NCI-H524 treated with DMSO at 0.1 percent for 48 hours (cell line): ENCODE data around the gene BICC1.

ENCODE experiments used
- DNase-seq: peaks from one replicate; lab custom pipeline; 2025; lab: John Stamatoyannopoulos, UW

Gene BICC1

DNA sequence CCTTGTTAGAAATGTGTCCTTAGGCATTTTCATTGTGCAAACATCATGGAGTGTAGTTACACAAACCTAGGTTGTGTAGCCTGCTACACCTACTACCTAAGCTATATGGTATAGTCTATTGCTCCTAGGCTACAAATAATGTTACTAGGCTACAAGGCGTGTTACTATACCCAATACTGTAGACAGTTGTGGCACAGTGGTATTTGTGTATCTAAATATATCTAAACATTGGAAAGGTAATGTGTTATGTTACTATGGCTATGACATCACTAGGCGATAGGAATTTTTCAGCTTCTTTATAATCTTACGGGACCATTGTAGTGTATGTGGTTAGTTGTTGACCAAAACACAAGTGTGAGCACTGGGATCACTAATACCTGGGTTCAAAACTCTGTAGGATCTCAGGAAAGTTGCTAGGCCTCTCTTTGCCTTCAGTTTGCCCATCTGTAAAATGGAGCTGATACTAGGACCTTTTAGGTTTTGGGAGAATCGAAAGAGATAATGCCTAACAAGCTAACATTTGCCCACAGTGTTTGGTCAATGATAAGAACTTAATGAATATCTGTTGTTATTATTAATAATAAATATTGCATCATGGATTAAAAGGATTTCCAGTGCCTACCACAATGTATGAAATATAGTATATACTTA, 2.7 kb downstream of the BICC1 start:
- no peak for DNase-seq

DNA sequence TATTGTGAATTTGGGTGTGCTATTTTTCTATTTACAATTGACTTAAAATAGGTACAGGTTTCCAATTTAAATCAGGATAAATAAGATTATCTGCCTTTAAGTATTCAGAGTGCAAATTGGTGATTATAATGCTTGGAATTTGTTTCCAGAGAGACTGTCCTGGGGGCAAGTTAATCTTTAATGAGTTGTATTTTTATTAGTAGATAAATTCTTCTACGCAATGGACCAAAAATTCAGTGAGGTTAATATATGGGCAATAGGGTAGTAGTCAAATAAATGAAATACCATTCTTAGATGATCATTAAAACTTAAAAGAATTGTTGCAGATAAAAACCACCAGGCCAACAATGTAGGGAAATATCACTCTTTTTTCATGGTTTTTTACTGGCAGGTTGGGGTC, 3.4 kb downstream of the BICC1 start:
- no peak for DNase-seq

DNA sequence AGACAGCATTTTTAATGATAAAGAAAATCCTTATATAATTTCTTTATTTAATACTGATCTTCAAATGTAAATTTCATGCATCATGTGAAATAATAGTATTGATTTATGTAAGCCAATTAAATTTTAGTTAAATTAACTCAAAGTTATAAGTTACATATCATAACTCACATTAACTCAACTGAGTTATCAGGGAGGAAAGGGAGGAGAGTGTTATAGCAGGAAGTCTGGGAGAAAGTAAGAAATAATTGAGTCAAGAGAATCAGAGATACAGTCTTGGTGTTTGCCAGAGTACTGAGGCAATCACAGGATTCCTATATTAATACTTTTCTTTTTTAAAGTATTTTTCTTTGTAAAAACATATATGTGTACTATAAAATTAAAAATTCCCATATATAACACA, 4.0 kb downstream of the BICC1 start:
- DNase-seq: no peak

- DNase-seq: no peak
Measured at GRCh38 chr10:58517081-58517480, 4.4 kb downstream of the BICC1 start.

GRCh38 chr10:58517491-58518355, 5.1 kb downstream of the BICC1 start:
- no peak for DNase-seq

DNA sequence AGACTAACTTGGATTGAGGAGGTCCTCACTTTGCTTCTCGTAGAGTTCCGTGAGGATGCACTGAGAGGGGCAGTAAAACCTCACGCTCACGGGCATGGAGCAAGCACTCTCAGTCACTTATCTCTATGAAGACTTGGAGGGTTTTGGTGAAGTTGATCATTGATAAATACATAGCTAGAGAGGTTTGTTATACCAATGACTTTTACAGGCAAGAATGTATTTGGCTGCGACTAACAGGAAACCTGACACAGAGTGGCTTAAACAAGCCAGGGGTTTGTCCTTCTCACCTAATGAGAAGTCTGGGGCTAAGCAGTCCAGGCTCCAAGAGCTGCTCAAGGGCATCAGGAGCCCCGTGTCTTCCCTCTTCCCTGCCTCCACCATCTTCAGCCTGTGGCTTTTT, 6.1 kb downstream of the BICC1 start:
- DNase-seq: no peak

DNA sequence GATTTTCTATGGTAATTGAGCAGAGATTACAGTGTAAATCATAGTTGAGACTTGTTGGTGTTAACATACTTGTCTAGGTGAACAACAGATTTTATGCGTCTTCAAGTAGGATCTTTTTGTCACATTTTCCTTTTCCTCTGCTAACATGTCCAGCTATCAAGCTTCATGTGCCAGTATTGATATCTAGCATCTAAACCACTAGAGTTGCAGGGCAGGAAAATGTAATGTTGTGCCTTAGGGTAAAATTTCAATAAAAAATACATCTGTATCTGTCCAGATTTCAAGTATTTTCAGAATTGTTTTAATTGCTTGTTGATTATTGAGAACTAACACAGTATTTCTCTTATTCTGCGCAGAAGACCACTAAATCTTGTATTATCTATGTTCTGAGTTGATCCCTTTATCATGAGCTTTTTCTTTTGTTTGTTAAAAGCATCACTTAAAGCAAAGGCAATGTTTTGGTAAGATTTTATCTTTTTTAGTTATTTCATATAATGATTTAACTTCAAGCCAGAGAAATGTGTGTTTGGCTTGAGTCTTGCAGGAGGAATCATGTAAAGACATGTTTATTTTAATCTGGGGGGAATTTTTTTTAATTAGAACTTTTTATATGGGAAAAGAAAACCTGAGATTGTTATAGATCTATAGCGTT, 16.5 kb downstream of the BICC1 start:
- DNase-seq: no peak

GRCh38 chr10:58531084-58531695, 18.5 kb downstream of the BICC1 start:
- no peak for DNase-seq

GRCh38 chr10:58535311-58535710, 22.6 kb downstream of the BICC1 start:
- no peak for DNase-seq

DNA sequence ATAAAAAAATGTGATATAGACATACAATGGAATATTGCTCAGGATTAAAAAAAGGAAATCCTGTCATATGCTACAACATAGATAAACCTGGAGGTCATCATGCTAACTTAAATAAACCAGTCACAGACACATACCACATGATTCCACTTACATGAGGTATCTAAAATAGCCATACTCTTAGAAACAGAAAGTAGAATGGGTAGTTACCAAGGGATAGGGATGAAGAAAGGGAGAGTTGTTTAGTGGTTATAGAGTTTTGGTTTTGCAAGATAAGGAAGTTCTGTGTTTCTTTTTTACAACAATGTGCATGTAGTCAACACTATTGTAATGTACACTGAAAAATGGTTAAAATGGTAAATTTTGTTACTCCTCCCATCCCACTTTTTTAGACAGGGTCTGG, 30.5 kb downstream of the BICC1 start:
- DNase-seq: no peak

DNA sequence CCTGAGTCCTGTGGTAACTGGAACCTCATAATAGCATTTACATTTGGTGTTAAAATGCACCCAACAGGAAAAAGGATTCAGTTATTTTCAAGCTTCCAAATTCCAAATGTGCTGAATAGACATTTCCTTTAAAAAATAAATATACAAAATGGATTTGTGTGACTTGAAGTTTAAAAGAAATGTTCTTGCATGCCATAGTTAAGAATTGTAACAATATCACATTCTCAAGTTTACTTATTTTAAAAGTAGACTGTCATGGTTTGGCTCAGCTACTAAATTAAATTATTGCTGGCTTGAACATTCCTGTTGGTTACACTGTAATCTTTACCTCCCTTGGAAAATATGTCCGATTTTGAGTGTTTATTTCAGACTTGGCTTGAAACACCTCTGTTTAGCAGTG, 31.5 kb downstream of the BICC1 start:
- no peak for DNase-seq

GRCh38 chr10:58545427-58545826, 32.8 kb downstream of the BICC1 start:
- no peak for DNase-seq

- DNase-seq: no peak
Measured at GRCh38 chr10:58546137-58546536, 33.5 kb downstream of the BICC1 start.

DNA sequence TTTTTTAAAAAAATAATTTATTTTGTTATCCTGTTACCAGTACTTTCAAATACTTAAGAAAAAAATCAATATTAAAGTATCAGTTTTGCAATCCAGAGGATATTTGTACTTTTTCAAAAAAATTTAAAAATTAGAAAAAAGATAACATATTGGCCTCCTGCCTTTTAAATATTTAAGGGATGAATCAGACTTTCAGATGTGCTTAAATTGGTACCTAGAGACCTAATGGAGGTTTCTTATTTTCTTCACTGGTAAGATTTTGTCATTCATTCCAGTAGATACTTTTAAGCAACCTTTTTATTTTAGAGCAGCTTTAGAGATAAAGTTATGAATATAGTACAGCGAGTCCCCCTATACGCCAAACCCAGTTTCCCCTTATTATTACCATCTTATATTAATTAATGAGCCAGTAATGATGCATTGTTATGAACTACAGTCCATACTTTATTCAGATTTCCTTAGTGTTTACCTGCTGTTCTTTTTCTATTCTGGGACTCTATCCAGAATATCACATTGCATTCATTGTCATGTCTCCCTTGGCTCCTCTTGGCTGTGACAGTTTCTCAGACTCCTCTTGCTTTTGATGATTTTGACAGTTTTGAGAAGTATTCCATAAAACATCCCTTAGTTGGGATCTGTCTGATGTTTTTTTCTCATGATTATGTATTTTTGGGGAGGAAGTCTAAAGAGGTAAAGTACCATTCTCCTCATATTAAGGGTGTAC, 34.2 kb downstream of the BICC1 start:
- DNase-seq: no peak

DNA sequence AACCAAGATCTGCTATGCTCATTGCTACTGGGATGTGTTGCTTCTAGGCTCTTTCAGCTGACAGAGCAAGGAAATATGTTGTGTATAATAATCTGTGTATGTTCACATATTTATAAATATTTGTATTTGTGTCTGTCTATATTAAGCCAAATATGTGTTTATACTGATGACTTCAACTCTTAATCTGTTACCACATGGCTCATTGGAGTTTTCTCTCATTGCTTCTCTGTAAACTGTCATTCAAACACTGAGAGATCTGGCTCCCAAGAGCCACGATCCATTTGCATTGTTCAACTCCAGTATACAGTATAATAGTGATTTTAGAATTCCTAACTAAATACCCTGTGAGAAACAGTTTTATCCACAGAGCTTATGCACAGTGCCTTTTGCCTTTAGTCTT, 35.3 kb downstream of the BICC1 start:
- DNase-seq: no peak

DNA sequence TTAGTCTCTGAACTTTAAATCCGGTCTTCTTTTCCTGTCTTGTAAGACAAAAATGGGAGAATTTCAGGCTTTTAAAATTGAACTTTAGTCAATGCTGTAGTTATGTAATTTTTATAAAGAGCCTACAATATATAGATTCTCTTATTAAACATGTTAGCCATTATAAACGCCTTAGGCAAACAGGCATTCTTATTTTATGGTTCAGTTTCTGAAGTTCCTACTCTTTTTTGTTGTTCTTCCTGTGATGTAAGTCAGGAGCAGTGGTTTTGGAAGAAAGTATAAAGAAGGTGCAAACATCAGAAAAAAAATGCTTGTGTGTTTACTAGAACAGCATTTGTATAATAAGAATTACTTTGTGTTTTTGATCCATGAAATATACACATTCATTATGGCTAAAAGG, 41.6 kb downstream of the BICC1 start:
- no peak for DNase-seq

DNA sequence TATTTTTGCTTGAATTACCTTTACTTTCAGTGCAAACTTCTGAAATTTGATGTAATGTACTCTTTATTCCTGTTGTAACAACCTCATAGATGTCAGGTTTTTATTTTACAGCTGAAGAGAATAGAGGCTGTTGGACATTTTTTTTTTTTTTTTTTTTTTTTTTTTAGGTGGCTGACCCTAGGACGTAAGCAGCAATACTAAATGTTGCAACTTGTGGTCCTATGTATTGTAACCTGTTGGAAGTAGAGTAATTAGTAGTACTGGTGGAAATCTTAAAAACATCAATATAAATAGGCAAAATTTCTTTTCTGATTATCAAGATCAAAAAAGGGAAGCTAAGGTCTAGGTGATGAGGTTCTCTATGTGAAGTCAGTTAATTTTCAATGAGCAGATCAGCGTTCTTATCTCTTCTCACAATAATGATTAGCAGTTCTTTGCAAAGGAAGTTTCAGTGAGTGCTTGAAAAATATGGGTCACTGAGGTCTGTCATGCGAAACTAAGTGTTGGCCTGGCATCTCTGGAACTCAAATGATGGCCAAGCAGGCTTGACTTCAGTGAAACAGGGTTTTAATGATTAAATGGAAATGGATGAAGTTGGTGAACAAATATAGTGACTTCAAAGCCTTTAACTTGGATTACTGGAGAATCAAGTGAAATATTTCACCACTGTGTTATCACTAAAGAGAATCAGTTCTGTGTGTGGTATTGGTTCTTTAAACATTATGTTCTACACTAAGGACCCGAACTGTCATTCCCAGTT, 42.7 kb downstream of the BICC1 start:
- DNase-seq: no peak

DNA sequence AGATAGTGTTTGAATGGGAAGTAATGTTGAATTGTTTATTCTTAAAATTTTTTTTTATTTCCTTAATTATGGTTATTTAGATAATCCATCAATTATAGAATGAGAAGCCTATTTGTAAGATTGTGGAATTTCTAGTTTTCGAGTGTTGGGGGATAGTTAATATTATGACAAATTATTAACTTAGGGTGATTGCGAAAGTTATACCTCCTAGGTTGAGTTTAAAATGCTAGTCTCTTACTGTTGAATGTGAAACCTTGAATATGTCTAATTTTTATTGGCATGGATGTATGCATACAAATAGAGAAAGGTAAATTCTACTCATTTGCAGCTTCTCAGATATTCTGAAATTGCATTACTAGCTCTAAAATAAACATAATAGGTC, 43.2 kb downstream of the BICC1 start:
- no peak for DNase-seq

- no peak for DNase-seq
Measured at GRCh38 chr10:58556516-58557165, 44.0 kb downstream of the BICC1 start.

- no peak for DNase-seq
Measured at GRCh38 chr10:58557714-58558113, 45.0 kb downstream of the BICC1 start.

DNA sequence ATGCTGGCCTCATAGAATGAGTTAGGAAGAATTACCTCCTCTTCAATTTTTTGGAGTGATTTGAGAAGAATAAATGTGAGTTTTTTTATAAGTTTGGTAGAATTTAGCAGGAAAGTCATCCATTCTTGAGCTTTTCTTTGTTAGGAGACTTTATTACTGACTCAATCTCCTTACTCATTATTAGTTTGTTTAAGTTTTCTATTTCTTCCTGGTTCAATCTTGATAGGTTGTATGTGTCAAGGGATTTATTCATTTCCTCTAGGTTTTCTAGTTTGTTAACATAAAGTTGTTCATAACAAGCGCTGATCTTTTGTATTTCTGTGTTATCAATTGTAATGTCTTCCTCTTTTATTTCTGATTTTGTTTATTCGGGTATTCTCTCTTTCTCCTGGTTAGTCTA, 47.4 kb downstream of the BICC1 start:
- DNase-seq: no peak
